Adrenal gland (tissue), 5 donors: ENCODE measurements around the gene PORCN.

Experiments used
- CTCF ChIP-seq, 6 experiments: fragments of 450-650 bp in 4 of 6; fragments of 200-600 bp in 2 of 6; sonication (generic) in 1 of 6; IDR thresholded peaks; 1 replicate in 5 of 6; 2 replicates in 1 of 6; pipeline versions ENCODE4 v1.5.1 to v1.8.0; 2016 to 2021; ENCODE audit warnings: antibody characterized with exemption in 6 of 6, mild to moderate bottlenecking in 2 of 6, moderate library complexity in 1 of 6
- POLR2A ChIP-seq, 2 donors: fragments of 450-650 bp; IDR thresholded peaks; one replicate each; pipeline ENCODE4 v1.6.1; 2017; ENCODE audit warnings: antibody characterized with exemption in 2 of 2, mild to moderate bottlenecking in 2 of 2, moderate library complexity in 1 of 2
- donor health status: DM: no; HTN: no; CAD: no.

DNA sequence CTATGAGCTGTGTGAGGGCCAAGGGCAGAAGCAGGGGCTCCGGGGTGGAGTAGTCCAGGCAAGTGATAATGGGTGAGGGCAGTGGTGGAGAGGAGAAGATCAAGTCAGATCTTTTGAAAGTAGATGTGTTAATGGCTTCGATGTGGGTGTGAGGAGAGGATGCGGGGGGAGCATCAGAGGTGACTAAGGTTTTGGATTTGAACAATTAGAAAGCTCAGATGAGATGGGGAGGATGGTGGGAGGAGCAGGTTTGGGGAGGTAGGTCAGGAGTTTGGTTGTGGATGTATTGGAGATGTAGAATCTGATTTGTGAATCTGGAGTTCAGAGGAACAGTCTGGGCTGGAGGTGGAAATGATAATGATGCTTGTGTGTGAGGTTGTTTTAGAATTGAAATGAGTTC lies 28.2 kb upstream of the PORCN start:
- no peak for TF ChIP-seq CTCF (IDR thresholded peaks at IDR 0.05)
- TF ChIP-seq POLR2A (IDR thresholded peaks at IDR 0.05) = no peak
